LNCAP (cell line): Measurements from ENCODE around the gene HTR3B.

Experiments used
- TF ChIP-seq, protein P1 (sequence below): fragments of 450-650 bp; IDR thresholded peaks from 2 replicates; pipeline ENCODE4 v1.5.1; 2017; ENCODE audit warnings: mild to moderate bottlenecking

HTR3B gene

DNA sequence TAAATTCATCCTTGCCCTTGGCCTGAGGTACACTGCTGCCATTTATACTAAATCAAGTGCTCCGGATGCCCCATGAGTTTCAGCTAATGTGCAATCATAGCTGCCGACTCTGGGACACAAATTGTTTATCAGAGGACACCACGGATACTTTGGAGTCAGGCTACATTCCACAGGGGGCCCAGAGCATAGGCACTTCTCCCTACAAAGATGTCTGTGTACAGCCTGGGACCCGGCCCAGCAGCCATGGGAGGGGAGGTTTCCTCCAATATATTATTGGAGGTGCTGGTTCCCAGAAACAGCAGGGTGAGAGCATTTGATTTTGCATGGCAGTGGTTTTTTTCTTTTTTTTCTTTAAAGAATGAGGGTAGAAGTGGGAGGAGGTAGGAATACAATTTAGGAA is 31.3 kb downstream of the HTR3B start:
- TF ChIP-seq, protein P1, sequence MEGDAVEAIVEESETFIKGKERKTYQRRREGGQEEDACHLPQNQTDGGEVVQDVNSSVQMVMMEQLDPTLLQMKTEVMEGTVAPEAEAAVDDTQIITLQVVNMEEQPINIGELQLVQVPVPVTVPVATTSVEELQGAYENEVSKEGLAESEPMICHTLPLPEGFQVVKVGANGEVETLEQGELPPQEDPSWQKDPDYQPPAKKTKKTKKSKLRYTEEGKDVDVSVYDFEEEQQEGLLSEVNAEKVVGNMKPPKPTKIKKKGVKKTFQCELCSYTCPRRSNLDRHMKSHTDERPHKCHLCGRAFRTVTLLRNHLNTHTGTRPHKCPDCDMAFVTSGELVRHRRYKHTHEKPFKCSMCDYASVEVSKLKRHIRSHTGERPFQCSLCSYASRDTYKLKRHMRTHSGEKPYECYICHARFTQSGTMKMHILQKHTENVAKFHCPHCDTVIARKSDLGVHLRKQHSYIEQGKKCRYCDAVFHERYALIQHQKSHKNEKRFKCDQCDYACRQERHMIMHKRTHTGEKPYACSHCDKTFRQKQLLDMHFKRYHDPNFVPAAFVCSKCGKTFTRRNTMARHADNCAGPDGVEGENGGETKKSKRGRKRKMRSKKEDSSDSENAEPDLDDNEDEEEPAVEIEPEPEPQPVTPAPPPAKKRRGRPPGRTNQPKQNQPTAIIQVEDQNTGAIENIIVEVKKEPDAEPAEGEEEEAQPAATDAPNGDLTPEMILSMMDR = no peak

- TF ChIP-seq, protein P1 = no peak
Measured at GRCh38 chr11:113937918-113938317, 33.3 kb downstream of the HTR3B start.

- TF ChIP-seq, protein P1 = no peak
Measured at GRCh38 chr11:113942256-113942655, 37.7 kb downstream of the HTR3B start.

GRCh38 chr11:113947994-113948393 is 43.4 kb downstream of the HTR3B start:
- TF ChIP-seq, protein P1 = no peak

DNA sequence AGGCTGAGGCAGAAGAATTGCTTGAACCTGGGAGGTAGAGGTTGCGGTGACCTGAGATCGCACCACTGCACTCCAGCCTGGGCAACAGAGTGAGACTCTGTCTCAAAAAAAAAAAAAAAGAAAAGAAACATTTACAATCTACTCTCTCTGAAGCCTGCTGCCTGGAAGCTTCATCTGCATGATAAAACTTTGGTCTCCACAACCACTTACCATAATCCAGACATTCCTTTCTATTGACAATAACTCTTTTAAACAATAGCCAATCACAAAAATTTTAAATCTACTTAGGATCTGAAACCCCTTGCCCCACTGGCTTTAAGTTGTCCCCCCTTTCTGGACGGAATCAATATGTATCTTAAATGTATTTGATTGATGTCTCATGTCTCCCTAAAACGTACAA is 45.3 kb downstream of the HTR3B start:
- TF ChIP-seq, protein P1 = no peak

GRCh38 chr11:113951537-113951936 is 46.9 kb downstream of the HTR3B start:
- TF ChIP-seq, protein P1 = no peak

DNA sequence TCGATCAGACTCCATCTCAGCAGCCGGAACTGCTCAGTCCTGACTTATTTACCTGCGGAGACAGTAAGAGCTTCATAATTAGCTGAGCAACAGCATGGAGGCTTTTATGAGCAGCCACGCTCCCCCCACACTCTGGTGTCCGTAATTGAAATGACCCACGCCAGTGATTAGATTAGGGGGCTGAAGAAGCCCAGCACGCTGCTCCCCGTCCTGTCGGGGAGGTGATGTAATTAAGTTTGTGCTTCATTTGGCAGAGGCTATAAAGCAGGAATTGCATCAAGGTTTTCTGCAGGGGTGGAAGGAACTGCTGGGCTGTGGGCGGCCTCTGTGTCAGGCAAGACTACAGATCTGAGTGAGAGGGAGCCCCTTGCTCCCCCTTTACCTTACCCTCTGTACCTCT is 47.5 kb downstream of the HTR3B start:
- TF ChIP-seq, protein P1 = no peak

DNA sequence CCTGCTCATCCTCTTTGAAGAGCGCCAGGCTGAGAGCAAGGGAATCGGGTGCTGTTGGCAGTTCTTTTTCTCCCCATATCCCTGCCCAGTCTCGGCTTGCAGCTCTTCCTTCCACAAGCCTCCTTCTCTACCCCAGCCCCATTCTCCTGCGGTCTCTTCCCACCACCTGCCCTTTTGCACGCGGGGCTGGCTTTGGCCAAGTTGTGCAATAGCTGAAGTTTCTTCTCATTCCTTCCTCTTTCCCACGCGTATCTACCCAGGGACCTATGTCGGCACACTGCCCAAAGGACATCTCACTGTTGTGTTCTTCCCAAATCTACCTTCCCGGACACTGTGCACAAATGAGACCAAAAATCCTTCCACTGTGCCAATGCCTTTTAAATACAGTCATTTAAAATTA is 48.0 kb downstream of the HTR3B start:
- TF ChIP-seq, protein P1 = no peak
